ENCODE data around the gene ABTB2.

Gene ABTB2

GRCh38 chr11:34280945-34281872 lies 76.6 kb downstream of the ABTB2 start:
- no peak for DNase-seq

GRCh38 chr11:34278693-34279297 lies 79.0 kb downstream of the ABTB2 start:
- no peak for DNase-seq

GRCh38 chr11:34278175-34278574 lies 79.6 kb downstream of the ABTB2 start:
- no peak for DNase-seq

GRCh38 chr11:34277171-34277570 lies 80.6 kb downstream of the ABTB2 start:
- DNase-seq = no peak

- no peak for DNase-seq
These were observed 81.4 kb downstream of the ABTB2 start for GRCh38 chr11:34276352-34276864.

- DNase-seq = no peak
These were observed 82.3 kb downstream of the ABTB2 start for GRCh38 chr11:34275486-34275885.

- DNase-seq = no peak
These were observed 83.0 kb downstream of the ABTB2 start for GRCh38 chr11:34274712-34275398.

GRCh38 chr11:34273099-34273498 lies 84.7 kb downstream of the ABTB2 start:
- no peak for DNase-seq

GRCh38 chr11:34271727-34272126 lies 86.1 kb downstream of the ABTB2 start:
- no peak for DNase-seq

- no peak for DNase-seq
These were observed 87.1 kb downstream of the ABTB2 start for GRCh38 chr11:34270711-34271110.

- no peak for DNase-seq
These were observed 88.0 kb downstream of the ABTB2 start for GRCh38 chr11:34269694-34270245.

- DNase-seq = no peak
These were observed 88.8 kb downstream of the ABTB2 start for GRCh38 chr11:34268906-34269430.

- no peak for DNase-seq
These were observed 90.4 kb downstream of the ABTB2 start for GRCh38 chr11:34267417-34267816.

- DNase-seq = no peak
These were observed 90.8 kb downstream of the ABTB2 start for GRCh38 chr11:34267013-34267412.

GRCh38 chr11:34266090-34266912 lies 91.5 kb downstream of the ABTB2 start:
- no peak for DNase-seq

- DNase-seq = no peak
These were observed 93.3 kb downstream of the ABTB2 start for GRCh38 chr11:34264303-34265110.

GRCh38 chr11:34263441-34264091 lies 94.2 kb downstream of the ABTB2 start:
- DNase-seq = no peak

- DNase-seq = no peak
These were observed 95.2 kb downstream of the ABTB2 start for GRCh38 chr11:34262531-34263081.

GRCh38 chr11:34261820-34262219 lies 96.0 kb downstream of the ABTB2 start:
- no peak for DNase-seq

- no peak for DNase-seq
These were observed 96.7 kb downstream of the ABTB2 start for GRCh38 chr11:34261095-34261494.
